Kidney (tissue), 14 donors: ENCODE data around the gene MBD5. TPM values are rescaled to one million over a fixed set of nuclear protein-coding genes. Genes with fewer than 3 reads are reported as not detected.

Experiments used
- DNase-seq, 5 donors: peaks; one replicate each; pipeline ENCODE4 v3.0.0-alpha.2; 2013 to 2020
- FAIRE-seq: peaks from 2 replicates; lab custom pipeline; 2012; peaks lifted over from hg19 to GRCh38; lab: Jason Lieb, UNC
- H3K27ac ChIP-seq, 2 donors: one replicate each; pipeline ENCODE4 v1.7.0; 2013; ENCODE audit warnings: low read depth in 2 of 2, low read length in 2 of 2, inconsistent platforms in 1 of 2
- H3K27me3 ChIP-seq: one replicate; pipeline ENCODE4 v1.7.1; 2013; ENCODE audit warnings: low read length, inconsistent platforms; ENCODE audit not compliant: control insufficient read depth, insufficient read depth
- H3K36me3 ChIP-seq, 3 donors: one replicate each; pipeline versions ENCODE4 v1.7.0 to v1.7.1; 2013; ENCODE audit warnings: low read length in 3 of 3, control low read depth in 1 of 3, inconsistent platforms in 1 of 3; ENCODE audit not compliant: insufficient read depth in 3 of 3, control insufficient read depth in 2 of 3
- H3K4me1 ChIP-seq, 3 donors: one replicate each; pipeline versions ENCODE4 v1.7.0 to v1.7.1; 2013; ENCODE audit warnings: low read length in 3 of 3, inconsistent platforms in 1 of 3, low read depth in 1 of 3; ENCODE audit not compliant: control insufficient read depth in 2 of 3, insufficient read depth in 2 of 3
- H3K4me3 ChIP-seq, 3 donors: one replicate each; pipeline versions ENCODE4 v1.7.0 to v1.8.1; 2013; ENCODE audit warnings: low read length in 3 of 3, control low read depth in 1 of 3, inconsistent platforms in 1 of 3
- H3K9ac ChIP-seq, 3 donors: one replicate each; pipeline versions ENCODE4 v1.7.0 to v1.7.1; 2013; ENCODE audit warnings: low read length in 3 of 3, control low read depth in 1 of 3, inconsistent platforms in 1 of 3
- H3K9me3 ChIP-seq, 3 donors: one replicate each; pipeline versions ENCODE4 v1.7.0 to v1.7.1; 2013; ENCODE audit warnings: low read length in 3 of 3, control low read depth in 1 of 3, inconsistent platforms in 1 of 3; ENCODE audit not compliant: control insufficient read depth in 2 of 3, insufficient read depth in 1 of 3
- intact Hi-C: fragments of 100-400 bp; cut with DNase I; formaldehyde crosslinking; loops from one replicate; pipeline ENCODE4 v1.11.1; 2022
- polyA plus RNA-seq: library from polyadenylated mRNA; stranded (reverse); fragments of 350-450 nt; fragmentation: Illumina TruSeq; extraction: RNeasy Lipid Tissue Mini Kit (QIAGEN cat#74804); gene quantifications from one replicate; pipeline ENCODE4 v1.2.3, GENCODE V29; 2014; ENCODE audit warnings: low read depth, low replicate concordance; ENCODE audit not compliant: insufficient read depth
- total RNA-seq: library from RNA; stranded (reverse); fragmentation: NEBNext Ultra II Directional; extraction: Animal tissue kit (Norgen Biotek cat#: 25700); gene quantifications from one replicate; pipeline ENCODE4 v1.2.1, GENCODE V29; 2021
- TF ChIP-seq, protein P1 (sequence below): IDR thresholded peaks from 3 replicates; pipeline ENCODE4 v1.5.1; 2012; ENCODE audit warnings: mild to moderate bottlenecking, moderate library complexity, borderline replicate concordance; ENCODE audit not compliant: insufficient read depth; ENCODE audit errors: extremely low read depth
- donor health status: control.
- donor health status: control.
- donor health status: control.
- donor health status: control.
- donor health status: control.
- donor health status: DM: yes; HTN: yes; CAD: no.
- donor health status: Normal renal cell carcinoma (clear cell type).

Gene MBD5
- total and polyA plus RNA-seq, 2 donors from 2014 or later = 6.9 to 66.8 TPM

DNA sequence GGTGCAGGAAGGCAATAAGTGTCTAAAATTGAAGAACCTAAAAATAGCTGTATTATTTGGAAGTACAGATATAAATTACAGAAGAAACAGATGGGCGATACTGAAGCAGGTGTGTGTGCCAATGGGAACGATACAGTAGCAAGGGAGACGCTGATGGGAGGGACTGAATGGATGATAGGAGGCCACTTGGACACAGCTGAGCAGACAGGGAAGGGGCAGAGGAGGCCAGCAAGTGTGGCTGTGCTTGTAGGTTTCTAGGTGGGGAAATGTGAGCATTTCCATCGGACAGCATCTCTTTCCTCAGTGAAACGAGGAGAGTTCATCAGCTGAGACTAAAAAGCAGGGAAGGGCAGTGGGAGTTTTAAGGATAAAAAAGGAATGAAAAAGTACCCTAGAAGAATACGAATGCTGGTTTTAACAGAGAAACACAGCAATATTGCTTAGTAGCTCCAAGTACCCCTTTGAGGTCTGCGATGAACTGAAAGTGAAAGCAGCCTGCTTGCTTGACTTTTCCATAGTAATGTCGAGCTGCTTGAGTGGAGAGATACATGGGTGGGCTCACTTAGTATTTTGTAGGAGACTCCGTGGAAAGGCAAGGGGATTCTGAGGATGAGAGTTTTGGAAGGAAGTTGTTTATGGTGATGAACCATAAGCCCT is 531.9 kb downstream of the MBD5 start:
- no peaks in the 10 kb centered on the region for H3K4me1 ChIP-seq
- H3K27ac ChIP-seq = no peak overlapping the region
- DNase-seq (peak in 1 of 5 donors; percentile 37), FAIRE-seq (no peak)
- H3K9me3 ChIP-seq = no peaks in the 10 kb centered on the region
- no peaks in the 10 kb centered on the region for H3K36me3 ChIP-seq
- TF ChIP-seq, protein P1, sequence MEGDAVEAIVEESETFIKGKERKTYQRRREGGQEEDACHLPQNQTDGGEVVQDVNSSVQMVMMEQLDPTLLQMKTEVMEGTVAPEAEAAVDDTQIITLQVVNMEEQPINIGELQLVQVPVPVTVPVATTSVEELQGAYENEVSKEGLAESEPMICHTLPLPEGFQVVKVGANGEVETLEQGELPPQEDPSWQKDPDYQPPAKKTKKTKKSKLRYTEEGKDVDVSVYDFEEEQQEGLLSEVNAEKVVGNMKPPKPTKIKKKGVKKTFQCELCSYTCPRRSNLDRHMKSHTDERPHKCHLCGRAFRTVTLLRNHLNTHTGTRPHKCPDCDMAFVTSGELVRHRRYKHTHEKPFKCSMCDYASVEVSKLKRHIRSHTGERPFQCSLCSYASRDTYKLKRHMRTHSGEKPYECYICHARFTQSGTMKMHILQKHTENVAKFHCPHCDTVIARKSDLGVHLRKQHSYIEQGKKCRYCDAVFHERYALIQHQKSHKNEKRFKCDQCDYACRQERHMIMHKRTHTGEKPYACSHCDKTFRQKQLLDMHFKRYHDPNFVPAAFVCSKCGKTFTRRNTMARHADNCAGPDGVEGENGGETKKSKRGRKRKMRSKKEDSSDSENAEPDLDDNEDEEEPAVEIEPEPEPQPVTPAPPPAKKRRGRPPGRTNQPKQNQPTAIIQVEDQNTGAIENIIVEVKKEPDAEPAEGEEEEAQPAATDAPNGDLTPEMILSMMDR = no peak
- peak overlapping the region in 1 of 3 donors; percentile 28 for H3K9ac ChIP-seq
- H3K4me3 ChIP-seq = peak overlapping the region in 2 of 3 donors; percentile 32 to 61
- intact Hi-C loops = no loop called here
- no peaks in the 10 kb centered on the region for H3K27me3 ChIP-seq

DNA sequence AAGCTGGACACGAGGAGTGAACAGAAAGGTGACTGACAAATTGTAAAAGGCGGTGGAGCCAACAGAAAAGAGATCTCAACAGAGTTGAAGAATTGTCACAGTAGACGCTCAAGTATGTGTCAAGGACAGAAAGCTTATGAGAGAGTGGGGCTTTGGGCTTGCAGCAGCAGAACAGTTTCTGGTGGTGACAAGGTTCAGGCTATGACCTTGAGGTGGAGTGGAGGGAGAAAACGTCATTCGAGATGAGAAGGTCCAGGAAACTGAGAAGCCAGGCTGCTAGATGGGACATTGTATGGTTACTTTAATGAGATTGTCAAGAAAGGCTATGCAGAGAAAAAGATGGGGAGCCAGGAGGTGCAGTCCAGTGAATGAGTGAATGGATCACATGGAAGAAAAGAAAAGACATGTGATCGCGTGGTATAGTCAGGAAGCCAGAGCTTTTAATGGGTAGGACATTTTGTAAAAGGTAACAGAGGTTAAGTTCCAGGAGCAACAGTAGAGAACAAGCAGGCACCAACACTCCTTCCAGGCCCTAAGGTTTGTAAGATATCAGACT is 532.5 kb downstream of the MBD5 start:
- Histone ChIP-seq H3K4me3 (peak overlapping the region in 2 of 3 donors; percentile 32 to 61), H3K4me1 (no peaks in the 10 kb centered on the region), H3K9me3 (peaks cover 0 to 3% (median 0%) of the 10 kb centered on the region in 3 donors), H3K27ac (no peak overlapping the region), H3K9ac (peak overlapping the region in 1 of 3 donors; percentile 28), H3K36me3 (no peaks in the 10 kb centered on the region), H3K27me3 (no peaks in the 10 kb centered on the region)
- intact Hi-C loops = no loop called here
- DNase-seq (no peak), FAIRE-seq (no peak)
- TF ChIP-seq, protein P1 = no peak

DNA sequence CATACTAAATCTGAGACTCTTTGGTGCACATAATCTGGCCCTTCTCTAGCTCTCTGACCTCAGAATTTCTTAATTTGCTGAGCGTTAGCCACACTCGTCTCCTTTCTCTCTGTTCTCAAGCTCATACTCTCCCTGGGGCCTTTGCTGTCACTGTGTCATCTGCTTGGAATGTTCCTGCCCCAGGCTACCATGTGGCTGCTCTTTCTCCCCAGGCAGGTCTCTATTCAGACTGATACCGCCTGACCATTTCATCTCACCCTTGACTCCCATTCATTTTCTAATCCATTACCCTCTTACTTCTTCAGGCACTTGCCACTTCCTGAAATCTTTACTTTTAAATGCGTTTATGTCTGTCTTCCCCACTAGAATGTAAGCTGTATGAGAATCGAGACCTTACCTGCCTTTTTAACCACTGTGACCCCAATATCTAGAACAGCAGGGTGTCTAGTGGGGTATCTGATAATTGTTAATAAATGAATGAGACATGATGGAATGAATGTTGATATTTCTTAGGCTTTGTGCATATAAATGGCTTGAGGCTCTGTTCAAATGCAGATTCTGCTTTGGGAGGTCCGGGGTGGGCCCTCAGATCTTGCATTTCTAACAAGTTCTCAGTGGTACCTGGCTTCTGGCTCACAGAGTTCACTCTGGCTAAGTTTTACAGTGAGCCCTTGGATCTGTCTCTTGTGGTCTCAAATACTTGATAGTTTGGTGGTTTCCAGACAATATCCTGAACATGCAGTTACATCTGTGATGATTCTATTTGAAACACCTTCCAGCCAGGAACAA is 533.8 kb downstream of the MBD5 start:
- H3K4me3 ChIP-seq = no peak overlapping the region
- TF ChIP-seq, protein P1 = no peak
- H3K4me1 ChIP-seq = no peaks in the 10 kb centered on the region
- peaks cover 0 to 3% (median 0%) of the 10 kb centered on the region in 3 donors for H3K9me3 ChIP-seq
- no peak for FAIRE-seq
- intact Hi-C loops = no loop called here
- DNase-seq = no peak
- H3K27me3 ChIP-seq = no peaks in the 10 kb centered on the region
- H3K36me3 ChIP-seq = no peaks in the 10 kb centered on the region
- H3K27ac ChIP-seq = no peak overlapping the region
- H3K9ac ChIP-seq = no peak overlapping the region
